Caco-2 (cell line): ENCODE data around the gene IP6K3. TPM values are rescaled to one million over a fixed set of nuclear protein-coding genes. Genes with fewer than 3 reads are reported as not detected.

Experiments used
- BruUV-seq: library from RNA; stranded (reverse); fragments of 400-500 nt; replicated peaks from 2 replicates; lab custom pipeline; 2021; lab: Mats Ljungman, UMichigan
- CTCF ChIA-PET: fragments of 300-600 bp; sonication (Branson Sonifier 250); formaldehyde crosslinking; loops from one replicate; lab custom pipeline; 2022; ENCODE audit warnings: antibody characterized with exemption; lab: Charles Lee
- POLR2A ChIA-PET: fragments of 300-600 bp; sonication (Branson Sonifier 250); formaldehyde crosslinking; loops from one replicate; lab custom pipeline; 2022; ENCODE audit warnings: antibody characterized with exemption; lab: Charles Lee
- DNase-seq, 2 experiments: peaks; one replicate each; pipeline versions ENCODE4 v3.0.0 to v3.0.0-alpha.2; 2020 to 2022
- H3K27me3 ChIP-seq: replicated peaks from 2 replicates; pipeline ENCODE4 v1.6.0; 2011; ENCODE audit warnings: low read length; ENCODE audit not compliant: control insufficient read depth, insufficient read depth
- H3K36me3 ChIP-seq: 2 replicates; pipeline ENCODE4 v1.5.1; 2011; ENCODE audit warnings: low read length; ENCODE audit not compliant: control insufficient read depth, insufficient read depth
- H3K4me1 ChIP-seq: fragments of 250-450 bp; sonication (Bioruptor Pico); 2 replicates; pipeline ENCODE4 v1.5.1; 2020; ENCODE audit warnings: mild to moderate bottlenecking
- H3K4me3 ChIP-seq: 2 replicates; pipeline ENCODE4 v1.5.1; 2011; ENCODE audit warnings: low read depth, mild to moderate bottlenecking, control low read depth, low read length
- H3K9me3 ChIP-seq: fragments of 250-450 bp; sonication (Bioruptor Pico); 2 replicates; pipeline ENCODE4 v1.5.1; 2020; ENCODE audit warnings: mild to moderate bottlenecking, moderate library complexity
- H3K27ac Mint-ChIP-seq: one replicate; pipeline ENCODE4 v1.8.0; 2022; ENCODE audit warnings: mixed read lengths; ENCODE audit not compliant: unreplicated experiment
- H3K27me3 Mint-ChIP-seq: one replicate; pipeline ENCODE4 v1.8.0; 2022; ENCODE audit warnings: mixed read lengths; ENCODE audit not compliant: insufficient read depth, unreplicated experiment
- H3K36me3 Mint-ChIP-seq: one replicate; pipeline ENCODE4 v1.8.0; 2022; ENCODE audit warnings: mild to moderate bottlenecking, mixed read lengths; ENCODE audit not compliant: insufficient read depth, unreplicated experiment
- H3K4me1 Mint-ChIP-seq: one replicate; pipeline ENCODE4 v1.8.0; 2022; ENCODE audit warnings: low read depth, mixed read lengths; ENCODE audit not compliant: unreplicated experiment
- H3K4me3 Mint-ChIP-seq: one replicate; pipeline ENCODE4 v1.8.0; 2022; ENCODE audit warnings: mild to moderate bottlenecking, moderate library complexity, mixed read lengths; ENCODE audit not compliant: unreplicated experiment
- H3K9me3 Mint-ChIP-seq: one replicate; pipeline ENCODE4 v1.8.0; 2022; ENCODE audit warnings: mixed read lengths; ENCODE audit not compliant: unreplicated experiment
- intact Hi-C: fragments of 100-400 bp; cut with micrococcal nuclease; formaldehyde crosslinking; loops from one replicate; pipeline ENCODE4 v1.10.0; 2022; ENCODE audit not compliant: unreplicated experiment
- total RNA-seq: library from RNA; stranded (reverse); gene quantifications from 2 replicates; pipeline ENCODE4 v1.2.3, GENCODE V29; 2022
- TF ChIP-seq, protein P1 (sequence below), 2 experiments: fragments of 200-600 bp in 1 of 2; IDR thresholded peaks; 1 replicate in 1 of 2; 2 replicates in 1 of 2; pipeline versions ENCODE4 v1.5.1 to v1.8.0; 2011 to 2022; ENCODE audit warnings: antibody characterized with exemption in 1 of 2, control low read depth in 1 of 2, inconsistent platforms in 1 of 2, low read depth in 1 of 2, low read length in 1 of 2, mild to moderate bottlenecking in 1 of 2, moderate library complexity in 1 of 2; ENCODE audit not compliant: insufficient read depth in 1 of 2, severe bottlenecking in 1 of 2, unreplicated experiment in 1 of 2

The IP6K3 gene
- total RNA-seq, 1 experiment from 2014 or later: 0.45 TPM

DNA sequence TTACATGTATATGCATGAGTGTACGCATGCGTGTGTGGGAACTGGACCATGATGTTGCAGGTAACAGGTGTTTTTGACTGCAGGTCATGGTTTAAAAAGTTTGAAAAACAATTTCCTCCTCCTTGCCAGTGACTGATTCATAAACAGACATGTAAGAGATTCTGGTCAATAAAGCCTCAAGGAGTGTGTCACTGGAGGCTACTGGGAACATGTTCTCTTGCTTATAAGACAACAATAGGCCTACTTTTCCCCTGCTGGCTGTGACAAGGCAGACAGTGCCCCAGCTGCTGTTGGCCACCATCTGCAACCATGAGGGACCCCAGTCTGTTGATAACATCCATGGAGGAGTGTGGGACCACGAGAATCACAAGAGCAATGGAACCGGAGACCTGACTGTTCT is 29.5 kb upstream of the IP6K3 start:
- Mint-ChIP-seq H3K36me3 (peaks cover 53% of the 10 kb centered on the region), H3K27me3 (no peaks in the 10 kb centered on the region), H3K27ac (no peak overlapping the region), H3K4me3 (no peak overlapping the region), H3K4me1 (no peaks in the 10 kb centered on the region), H3K9me3 (no peaks in the 10 kb centered on the region)
- TF ChIP-seq, protein P1, sequence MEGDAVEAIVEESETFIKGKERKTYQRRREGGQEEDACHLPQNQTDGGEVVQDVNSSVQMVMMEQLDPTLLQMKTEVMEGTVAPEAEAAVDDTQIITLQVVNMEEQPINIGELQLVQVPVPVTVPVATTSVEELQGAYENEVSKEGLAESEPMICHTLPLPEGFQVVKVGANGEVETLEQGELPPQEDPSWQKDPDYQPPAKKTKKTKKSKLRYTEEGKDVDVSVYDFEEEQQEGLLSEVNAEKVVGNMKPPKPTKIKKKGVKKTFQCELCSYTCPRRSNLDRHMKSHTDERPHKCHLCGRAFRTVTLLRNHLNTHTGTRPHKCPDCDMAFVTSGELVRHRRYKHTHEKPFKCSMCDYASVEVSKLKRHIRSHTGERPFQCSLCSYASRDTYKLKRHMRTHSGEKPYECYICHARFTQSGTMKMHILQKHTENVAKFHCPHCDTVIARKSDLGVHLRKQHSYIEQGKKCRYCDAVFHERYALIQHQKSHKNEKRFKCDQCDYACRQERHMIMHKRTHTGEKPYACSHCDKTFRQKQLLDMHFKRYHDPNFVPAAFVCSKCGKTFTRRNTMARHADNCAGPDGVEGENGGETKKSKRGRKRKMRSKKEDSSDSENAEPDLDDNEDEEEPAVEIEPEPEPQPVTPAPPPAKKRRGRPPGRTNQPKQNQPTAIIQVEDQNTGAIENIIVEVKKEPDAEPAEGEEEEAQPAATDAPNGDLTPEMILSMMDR (IDR thresholded peaks at IDR 0.05; ENCODE audit: insufficient read depth in 1 of 2, low read depth in 1 of 2, low read length in 1 of 2, severe bottlenecking in 1 of 2, unreplicated experiment in 1 of 2): no peak
- intact Hi-C loops: no loop called here
- CTCF ChIA-PET: no interaction called here
- Histone ChIP-seq H3K9me3 (no peaks in the 10 kb centered on the region), H3K27me3 (no peaks in the 10 kb centered on the region), H3K4me3 (no peak overlapping the region), H3K36me3 (peaks cover 4% of the 10 kb centered on the region), H3K4me1 (no peaks in the 10 kb centered on the region)
- no peak for DNase-seq
- BruUV-seq: no TSS peak
- POLR2A ChIA-PET: no interaction called here

DNA sequence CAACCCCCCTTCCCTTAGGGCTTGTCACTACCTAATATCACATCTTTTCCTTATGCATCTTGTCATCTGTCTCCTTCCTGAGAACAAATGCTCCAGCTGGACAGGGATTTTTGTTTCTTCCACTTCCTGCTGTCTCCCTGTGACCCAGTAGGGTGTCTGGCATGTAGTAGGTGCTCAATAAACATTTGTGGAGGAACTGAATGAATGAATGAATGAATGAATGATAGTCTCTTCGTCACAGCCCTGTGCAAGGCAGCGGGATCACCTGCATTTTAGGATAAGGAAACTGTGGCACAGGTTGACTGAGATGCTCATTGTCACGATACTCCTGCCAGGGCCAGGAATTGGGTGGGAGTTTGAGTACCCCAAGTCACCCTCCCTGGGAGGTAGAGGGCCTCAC is 28.1 kb upstream of the IP6K3 start:
- POLR2A ChIA-PET: no interaction called here
- CTCF ChIA-PET: no interaction called here
- no peaks in the 10 kb centered on the region for H3K4me1 Mint-ChIP-seq
- no peak for DNase-seq
- TF ChIP-seq, protein P1 (IDR thresholded peaks at IDR 0.05; ENCODE audit: insufficient read depth in 1 of 2, low read depth in 1 of 2, low read length in 1 of 2, severe bottlenecking in 1 of 2, unreplicated experiment in 1 of 2): no peak
- H3K4me3 Mint-ChIP-seq: no peak overlapping the region
- no peaks in the 10 kb centered on the region for H3K4me1 ChIP-seq
- intact Hi-C loops: no loop called here
- H3K9me3 ChIP-seq: no peaks in the 10 kb centered on the region
- no peak overlapping the region for H3K4me3 ChIP-seq
- peaks cover 43% of the 10 kb centered on the region for H3K36me3 Mint-ChIP-seq
- peaks cover 4% of the 10 kb centered on the region for H3K36me3 ChIP-seq
- H3K27ac Mint-ChIP-seq: no peak overlapping the region
- no peaks in the 10 kb centered on the region for H3K27me3 Mint-ChIP-seq
- H3K27me3 ChIP-seq: no peaks in the 10 kb centered on the region
- no TSS peak for BruUV-seq
- no peaks in the 10 kb centered on the region for H3K9me3 Mint-ChIP-seq

- peaks cover 3% of the 10 kb centered on the region for H3K36me3 ChIP-seq
- intact Hi-C loops: no loop called here
- no peaks in the 10 kb centered on the region for H3K4me1 Mint-ChIP-seq
- no peak overlapping the region for H3K4me3 ChIP-seq
- ChIA-PET POLR2A (no interaction called here), CTCF (no interaction called here)
- no peaks in the 10 kb centered on the region for H3K4me1 ChIP-seq
- TF ChIP-seq, protein P1 (IDR thresholded peaks at IDR 0.05; ENCODE audit: insufficient read depth in 1 of 2, low read depth in 1 of 2, low read length in 1 of 2, severe bottlenecking in 1 of 2, unreplicated experiment in 1 of 2): no peak
- no peak overlapping the region for H3K4me3 Mint-ChIP-seq
- no peaks in the 10 kb centered on the region for H3K27me3 Mint-ChIP-seq
- H3K27me3 ChIP-seq: no peaks in the 10 kb centered on the region
- H3K27ac Mint-ChIP-seq: no peak overlapping the region
- no peak for DNase-seq
- no peaks in the 10 kb centered on the region for H3K9me3 ChIP-seq
- peaks cover 26% of the 10 kb centered on the region for H3K36me3 Mint-ChIP-seq
- no TSS peak for BruUV-seq
- H3K9me3 Mint-ChIP-seq: no peaks in the 10 kb centered on the region
Observed at GRCh38 chr6:33772902-33773472, 26.3 kb upstream of the IP6K3 start.
